Measurements from ENCODE around the gene GRM1.
"Not testable (repeated sequence)": the region's sequence is repeated elsewhere in the genome, so short reads cannot be mapped to it uniquely, and the experiment has no call there.

The GRM1 gene

DNA sequence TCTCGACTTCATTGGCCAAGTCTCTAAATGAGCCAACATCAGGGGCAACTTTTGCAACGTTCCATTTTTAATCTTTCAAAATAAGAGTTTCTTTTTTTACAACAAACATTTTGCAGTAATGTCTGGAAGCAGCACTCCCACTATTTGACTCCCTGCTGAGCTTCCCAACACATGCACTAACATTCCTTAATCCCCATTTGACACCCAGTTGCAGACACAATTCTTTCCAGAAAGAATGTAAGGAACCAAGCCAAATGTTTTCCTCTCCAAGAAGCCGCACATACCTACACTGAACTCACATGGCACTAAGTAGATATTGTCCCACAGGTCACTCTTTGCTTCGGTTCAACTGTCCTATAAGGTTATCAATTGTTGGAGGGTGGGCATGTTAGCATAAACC, 165.6 kb downstream of the GRM1 start:
- DNase-seq: no peak

DNA sequence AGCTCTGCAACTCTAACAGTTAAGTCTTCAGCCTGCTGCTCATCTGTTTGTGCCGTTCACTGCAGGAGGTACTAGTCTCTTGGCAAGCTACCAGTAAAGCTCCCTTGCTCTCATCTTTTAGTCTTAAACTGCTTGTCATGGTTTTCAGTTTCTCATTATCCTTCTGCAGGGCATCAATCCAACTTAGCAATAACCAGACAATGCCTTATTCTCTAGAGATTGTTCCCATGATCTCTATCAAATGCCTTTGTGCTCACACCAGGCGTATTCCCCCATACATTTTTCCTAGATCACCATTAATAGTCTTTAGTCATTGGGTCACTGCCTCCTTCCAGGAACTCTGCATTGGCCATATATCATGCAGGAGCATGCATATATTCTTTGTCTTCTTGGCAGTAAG, 171.3 kb downstream of the GRM1 start:
- no peak for DNase-seq

- no peak for DNase-seq
Measured at GRCh38 chr6:146202570-146202969, 173.7 kb downstream of the GRM1 start.

GRCh38 chr6:146209942-146210341, 181.1 kb downstream of the GRM1 start:
- DNase-seq: no peak

- DNase-seq: no peak
Measured at GRCh38 chr6:146210406-146211083, 181.7 kb downstream of the GRM1 start.

DNA sequence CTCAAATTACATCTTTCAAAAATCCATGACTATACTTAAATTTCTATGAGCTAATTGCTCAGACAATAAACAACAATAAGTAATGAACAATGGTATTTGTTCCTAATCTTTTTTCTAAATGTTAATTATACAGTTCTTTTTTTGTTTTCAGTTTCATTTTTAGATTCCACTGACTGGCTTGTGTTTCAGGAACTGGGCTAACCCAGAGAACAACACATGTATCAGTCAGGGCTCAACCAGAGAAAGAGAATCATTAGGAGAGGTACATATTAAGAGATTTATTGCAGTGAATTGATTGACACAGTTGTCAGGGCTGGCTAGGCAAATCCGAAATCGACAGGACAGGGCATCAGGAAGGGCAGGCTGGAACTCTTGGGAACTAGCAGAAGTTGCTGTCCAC, 182.8 kb downstream of the GRM1 start:
- no peak for DNase-seq

- DNase-seq: no peak
Measured at GRCh38 chr6:146212781-146213180, 183.9 kb downstream of the GRM1 start.

DNA sequence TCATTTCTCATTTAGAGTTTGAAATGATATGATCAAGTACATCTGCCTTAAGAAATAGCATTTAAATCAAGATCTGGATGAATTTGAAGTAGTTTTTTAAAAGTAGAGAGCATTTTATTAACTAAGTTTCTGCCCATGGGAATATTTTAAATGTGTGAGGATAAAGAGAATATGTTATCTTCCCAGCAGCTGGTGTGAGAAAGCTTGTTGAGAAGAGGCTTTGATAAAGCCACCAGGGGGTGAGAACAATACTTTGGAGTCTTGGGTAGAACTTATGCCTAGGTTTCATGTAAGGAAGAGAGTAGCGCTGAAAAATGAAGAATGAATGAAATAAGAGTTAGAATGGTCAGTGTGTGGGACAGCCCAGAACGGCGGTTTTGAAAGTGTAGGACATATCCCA, 190.2 kb downstream of the GRM1 start:
- no peak for DNase-seq

DNA sequence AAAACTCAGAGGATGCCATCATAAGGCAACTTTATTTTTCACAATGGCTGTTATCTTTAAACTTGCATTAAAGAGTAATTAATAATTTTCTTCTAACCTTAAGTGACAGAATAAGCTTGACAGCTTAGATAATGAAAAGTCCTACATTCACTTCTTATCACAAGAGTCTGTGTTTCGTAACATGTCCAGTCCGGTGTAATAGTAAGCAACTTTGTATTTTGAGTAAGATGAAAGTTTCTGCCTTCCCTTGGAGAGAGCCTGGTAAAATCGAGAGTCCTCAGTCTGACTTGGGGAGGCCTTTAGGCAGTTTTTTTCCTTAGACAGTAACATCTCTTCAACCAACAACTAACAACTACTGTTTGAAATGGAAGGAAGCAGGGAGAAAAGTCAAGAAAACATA, 195.6 kb downstream of the GRM1 start:
- no peak for DNase-seq

- DNase-seq: no peak
Measured at GRCh38 chr6:146224988-146225387, 196.1 kb downstream of the GRM1 start.

DNA sequence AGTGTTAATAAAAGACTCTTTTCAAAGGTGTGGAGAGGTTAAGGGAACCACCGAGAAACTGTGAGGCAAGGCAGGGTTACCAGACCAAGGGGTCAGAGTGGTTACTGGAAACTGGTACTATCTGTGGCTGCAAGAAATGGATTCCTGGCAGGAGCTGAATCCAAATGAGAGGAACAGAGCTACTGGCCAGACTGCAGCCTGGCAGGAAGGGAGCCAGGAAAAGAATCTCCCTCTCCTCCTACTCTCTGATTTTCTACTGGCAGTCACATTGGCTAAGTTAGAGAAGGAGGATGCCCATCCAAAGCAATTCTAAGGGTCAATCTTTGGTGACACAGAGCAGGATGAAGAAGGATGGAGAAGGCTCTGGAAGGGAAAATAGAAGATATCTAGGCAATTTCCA, 211.5 kb downstream of the GRM1 start:
- DNase-seq: no peak

GRCh38 chr6:146240807-146241206, 211.9 kb downstream of the GRM1 start:
- DNase-seq: no peak

DNA sequence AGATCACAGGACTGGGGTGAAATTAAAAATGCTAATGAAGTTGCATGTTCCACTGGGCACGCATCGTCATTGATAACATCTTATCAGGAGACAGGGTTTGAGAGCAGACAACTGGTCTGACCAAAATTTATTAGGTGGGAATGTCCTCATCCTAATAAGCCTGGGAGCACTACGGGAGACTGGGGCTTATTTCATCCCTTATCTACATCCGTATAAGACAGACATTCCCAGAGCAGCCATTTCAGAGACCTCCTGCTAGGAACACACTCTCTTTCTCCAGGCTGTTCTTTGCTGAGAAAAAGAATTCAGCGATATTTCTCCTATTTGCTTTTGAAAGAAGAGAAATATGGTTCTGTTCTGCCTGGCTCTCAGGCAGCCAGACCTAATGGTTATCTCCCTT, 214.8 kb downstream of the GRM1 start:
- DNase-seq: not testable (repeated sequence)

DNA sequence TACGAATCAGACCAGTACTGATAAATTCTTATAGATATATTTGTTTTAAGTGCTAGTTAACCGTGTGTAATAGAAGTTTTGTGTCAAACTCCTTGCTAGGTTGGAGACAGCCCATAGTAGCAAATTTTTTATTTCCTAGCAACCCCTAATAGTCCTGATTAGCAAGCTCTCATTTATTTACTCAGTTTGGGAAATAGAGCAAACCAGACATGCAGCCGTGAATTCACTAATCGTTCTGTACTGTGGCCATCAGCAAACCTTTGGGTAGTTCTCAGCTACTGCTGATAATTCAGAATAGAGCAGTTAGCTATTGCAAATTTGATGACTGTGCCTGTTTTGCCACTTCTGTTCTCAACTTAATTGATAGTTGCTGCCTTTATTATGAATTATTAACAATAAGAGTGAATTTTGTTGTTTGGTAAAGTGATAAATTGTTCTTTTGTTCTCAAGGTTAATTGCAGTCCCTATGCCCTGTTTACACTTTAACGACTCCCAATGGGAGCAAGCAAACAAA, 215.8 kb downstream of the GRM1 start:
- DNase-seq: no peak

- no peak for DNase-seq
Measured at GRCh38 chr6:146246028-146246427, 217.2 kb downstream of the GRM1 start.

- DNase-seq: no peak
Measured at GRCh38 chr6:146253691-146254090, 224.8 kb downstream of the GRM1 start.

- DNase-seq: no peak
Measured at GRCh38 chr6:146258206-146258605, 229.3 kb downstream of the GRM1 start.

DNA sequence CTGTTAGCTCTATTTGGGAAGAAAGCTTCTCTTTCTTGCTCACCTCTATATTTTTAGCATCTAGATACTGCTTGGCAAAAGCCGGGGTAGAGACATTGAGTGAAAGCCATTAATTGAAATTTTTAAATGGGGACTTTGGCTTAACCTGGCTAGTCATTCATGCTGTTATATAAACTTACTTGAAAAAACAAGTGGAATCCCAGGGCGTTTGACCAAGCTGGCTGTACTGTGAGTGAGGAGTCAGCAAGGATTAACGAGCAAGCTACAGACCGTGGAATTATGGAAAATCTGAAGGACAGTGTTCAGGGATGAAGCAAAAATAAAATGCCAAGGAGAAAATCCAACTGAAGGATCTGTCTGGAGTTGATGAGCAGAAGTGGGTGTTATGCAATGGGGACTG, 232.0 kb downstream of the GRM1 start:
- DNase-seq: no peak

DNA sequence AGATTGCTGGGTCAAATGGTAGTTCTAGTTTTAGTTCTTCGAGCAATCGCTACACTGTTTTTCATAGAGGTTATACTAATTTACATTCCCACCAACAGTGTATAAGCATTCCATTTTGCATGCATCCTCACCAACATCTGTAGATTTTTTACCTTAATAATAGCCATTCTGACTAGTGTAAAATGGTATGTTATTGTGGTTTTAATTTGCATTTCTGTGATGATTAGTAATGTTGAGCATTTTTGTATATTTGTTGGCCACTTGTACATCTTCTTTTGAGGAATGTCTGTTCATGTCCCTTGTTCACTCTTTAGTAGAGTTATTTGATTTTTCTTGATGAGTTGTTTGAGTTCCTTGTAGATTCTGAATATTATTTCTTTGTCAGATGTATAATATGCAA, 236.2 kb downstream of the GRM1 start:
- no peak for DNase-seq

DNA sequence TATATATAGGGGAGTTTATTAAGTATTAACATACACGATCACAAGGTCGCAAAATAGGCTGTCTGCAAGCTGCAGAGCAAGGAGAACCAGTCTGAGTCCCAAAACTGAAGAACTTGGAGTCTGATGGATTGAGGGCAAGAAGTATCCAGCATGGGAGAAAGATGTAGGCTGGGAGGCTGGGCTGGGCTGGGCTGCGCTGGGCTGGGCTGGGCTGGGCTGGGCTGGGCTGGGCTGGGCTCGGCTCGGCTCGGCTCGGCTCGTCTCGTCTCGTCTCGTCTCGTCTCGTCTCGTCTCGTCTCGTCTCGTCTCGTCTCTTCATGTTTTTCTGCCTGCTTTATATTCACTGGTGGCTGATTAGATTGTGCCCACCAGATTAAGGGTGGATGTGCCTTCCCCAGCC, 238.6 kb downstream of the GRM1 start:
- no peak for DNase-seq

- DNase-seq: no peak
Measured at GRCh38 chr6:146267946-146268345, 239.1 kb downstream of the GRM1 start.

DNA sequence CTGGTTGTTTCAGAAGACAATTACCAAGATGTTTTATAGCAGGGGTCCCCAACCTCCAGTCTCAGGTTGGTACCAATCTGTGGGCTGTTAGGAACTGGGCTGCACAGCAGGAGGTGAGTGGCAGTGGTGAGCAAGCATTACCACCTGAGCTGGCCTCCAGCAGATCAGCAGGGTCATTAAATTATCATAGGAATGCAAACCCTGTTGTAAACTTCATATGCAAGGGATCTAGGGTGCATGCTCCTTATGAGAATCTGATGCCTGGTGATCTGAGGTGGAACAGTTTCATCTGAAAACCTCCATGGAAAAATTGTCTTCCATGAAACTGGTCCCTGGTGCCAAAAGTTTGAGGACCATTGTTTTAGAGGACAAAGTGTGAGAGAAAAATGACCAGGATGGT, 240.6 kb downstream of the GRM1 start:
- DNase-seq: no peak

DNA sequence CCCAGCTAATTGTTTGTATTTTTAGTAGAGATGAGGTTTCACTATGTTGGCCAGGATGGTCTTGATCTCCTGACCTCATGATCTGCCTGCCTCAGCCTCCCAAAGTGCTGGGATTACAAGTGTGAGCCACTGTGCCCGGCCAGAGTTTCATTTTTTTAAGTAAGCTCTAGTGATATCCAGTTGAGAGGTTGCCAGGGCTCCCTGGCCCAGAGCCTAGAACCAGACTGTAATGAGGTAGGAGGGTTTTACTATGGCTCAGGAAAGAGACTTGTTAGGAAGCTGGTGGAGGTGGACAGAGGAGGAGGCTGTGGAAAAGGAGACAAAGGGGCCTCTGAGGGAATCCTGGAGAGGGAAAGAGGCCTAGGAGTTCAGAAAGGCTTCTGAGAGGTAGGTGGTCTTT, 242.3 kb downstream of the GRM1 start:
- DNase-seq: not testable (repeated sequence)

DNA sequence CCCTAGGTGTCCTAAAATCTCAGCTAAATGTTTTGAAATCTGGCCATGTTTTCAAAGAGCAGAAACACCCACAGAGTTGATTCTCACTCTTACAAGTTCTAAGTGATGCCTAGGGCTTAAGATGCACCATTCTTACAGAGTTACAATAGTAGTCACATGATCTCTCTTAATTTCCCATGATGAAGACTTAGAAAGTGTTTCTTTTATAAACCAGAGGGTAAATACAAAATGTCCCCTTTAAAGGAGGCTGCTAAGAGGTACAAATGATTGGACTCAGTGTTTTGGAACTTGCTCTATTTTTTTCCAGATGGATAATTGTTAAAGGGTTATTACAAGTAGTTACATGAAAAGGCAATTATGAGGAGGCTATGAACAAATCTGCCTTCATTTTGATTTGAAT, 244.6 kb downstream of the GRM1 start:
- DNase-seq: no peak

- DNase-seq: no peak
Measured at GRCh38 chr6:146277142-146277541, 248.3 kb downstream of the GRM1 start.
